A673 (cell line): ENCODE results near the gene LPO.

Experiments used
- CTCF ChIP-seq: fragments of 300-800, 200-600 bp; sonication (generic); conservative IDR thresholded peaks from 2 replicates; pipeline ENCODE4 v1.5.1; 2017; ENCODE audit warnings: low read depth, mild to moderate bottlenecking, antibody characterized with exemption, low read length, moderate library complexity, mixed read lengths
- EZH2 ChIP-seq: fragments of 200-600 bp; sonication (generic); IDR thresholded peaks from 2 replicates; pipeline ENCODE4 v1.6.1; 2017; ENCODE audit warnings: borderline replicate concordance, low read depth, mild to moderate bottlenecking, mixed read lengths, antibody characterized with exemption, low read length; ENCODE audit not compliant: poor library complexity, severe bottlenecking

- no peak for TF ChIP-seq EZH2
- TF ChIP-seq CTCF = no peak
These were observed 52.9 kb downstream of the LPO start for GRCh38 chr17:58291246-58291645.
